ENCODE data around the gene FMNL2. TPM values are rescaled to one million over a fixed set of nuclear protein-coding genes. Genes with fewer than 3 reads are reported as not detected.

FMNL2 gene
- total RNA-seq, 1 experiment from 2014 or later = 33.6 TPM

- CTCF ChIA-PET = no interaction called here
- H3K36me3 ChIP-seq (ENCODE audit: control insufficient read depth, insufficient read depth, low read length) = no peaks in the 10 kb centered on the region
- TF ChIP-seq SIN3A (IDR thresholded peaks at IDR 0.05; ENCODE audit: borderline replicate concordance, insufficient read depth, low read depth, low read length) = peak; percentile 31; the same call in 1 of the 2 replicates
- no peak for TF ChIP-seq TCF7L2 (IDR thresholded peaks at IDR 0.05; ENCODE audit: low read depth, low read length)
These were observed 748 bp downstream of the FMNL2 start for GRCh38 chr2:152335726-152336118.

GRCh38 chr2:152336119-152336853 is 1.3 kb downstream of the FMNL2 start:
- peaks cover 16% of the 10 kb centered on the region for H3K4me1 ChIP-seq (ENCODE audit: control insufficient read depth, insufficient read depth, low read length)
- peak overlapping the region; percentile 88 for H3K27ac ChIP-seq (ENCODE audit: low read length)
- no peaks in the 10 kb centered on the region for H3K9me3 ChIP-seq (ENCODE audit: control insufficient read depth, insufficient read depth, low read depth, low read length)
- in situ Hi-C loops (cut with HindIII; ENCODE audit: low pct_unique_long_range_greater_than_20kb, low sequenced_read_pairs) (no loop called here), intact Hi-C loops (cut with micrococcal nuclease; ENCODE audit: unreplicated experiment) (loop anchor here (5.0 to 10.0 kb wide), 3 partner anchors 131 to 299 kb away; no protein-coding TSS in a partner anchor)
- ChIA-PET CTCF (no interaction called here), POLR2A (interaction anchor here (0.5 to 0.7 kb wide), 2 partner anchors 166 to 239 kb away, joined by 3 to 4 read pairs; no protein-coding TSS in a partner anchor)
- DNase-seq (ENCODE audit: low read depth, low spot score) (no peak), ATAC-seq (peak; percentile 83)
- TF ChIP-seq POLR2AphosphoS5 (IDR thresholded peaks at IDR 0.05; ENCODE audit: low read depth, low read length) (peak; percentile 30; the same call in 1 of the 2 replicates), SIN3A (IDR thresholded peaks at IDR 0.05; ENCODE audit: borderline replicate concordance, insufficient read depth, low read depth, low read length) (0 out of 2 replicates have a peak, but pooled peaks have one; percentile 73), CTCF (IDR thresholded peaks at IDR 0.05) (no peak)
- H3K36me3 ChIP-seq (ENCODE audit: control insufficient read depth, insufficient read depth, low read length) = no peaks in the 10 kb centered on the region
- H3K4me3 ChIP-seq (ENCODE audit: low read depth in 2 of 2, low read length in 2 of 2) = peak overlapping the region; percentile 75 to 88
- BruUV-seq (replicated peaks) = no TSS peak
- H3K27me3 ChIP-seq (ENCODE audit: control insufficient read depth, insufficient read depth, low read length) = no peaks in the 10 kb centered on the region

More at GRCh38 chr2:152335726-152336118, 748 bp downstream of the FMNL2 start:
- Histone ChIP-seq H3K4me3 (ENCODE audit: low read depth in 2 of 2, low read length in 2 of 2) (peak overlapping the region; percentile 75 to 88), H3K27ac (ENCODE audit: low read length) (peak overlapping the region; percentile 88), H3K4me1 (ENCODE audit: control insufficient read depth, insufficient read depth, low read length) (peaks cover 13% of the 10 kb centered on the region), H3K27me3 (ENCODE audit: control insufficient read depth, insufficient read depth, low read length) (no peaks in the 10 kb centered on the region), H3K9me3 (ENCODE audit: control insufficient read depth, insufficient read depth, low read depth, low read length) (no peaks in the 10 kb centered on the region)
- intact Hi-C loops (cut with micrococcal nuclease; ENCODE audit: unreplicated experiment) = loop anchor here (5.0 to 10.0 kb wide), 3 partner anchors 132 to 299 kb away; no protein-coding TSS in a partner anchor
- DNase-seq (ENCODE audit: low read depth, low spot score) (no peak), ATAC-seq (peak; percentile 26)
- POLR2A ChIA-PET = interaction anchor here (0.5 to 0.7 kb wide), 2 partner anchors 165 to 238 kb away, joined by 3 to 4 read pairs; no protein-coding TSS in a partner anchor
- in situ Hi-C loops (cut with HindIII; ENCODE audit: low pct_unique_long_range_greater_than_20kb, low sequenced_read_pairs) = no loop called here
- no TSS peak for BruUV-seq (replicated peaks)

GRCh38 chr2:152336854-152337510 is 2.0 kb downstream of the FMNL2 start:
- ChIA-PET POLR2A (no interaction called here), CTCF (interaction anchor here (0.7 kb wide), 1 partner anchor 87 kb away, joined by 3 read pairs; no protein-coding TSS in a partner anchor)
- Histone ChIP-seq H3K27ac (ENCODE audit: low read length) (peak overlapping the region; percentile 88), H3K27me3 (ENCODE audit: control insufficient read depth, insufficient read depth, low read length) (no peaks in the 10 kb centered on the region), H3K4me1 (ENCODE audit: control insufficient read depth, insufficient read depth, low read length) (peaks cover 16% of the 10 kb centered on the region), H3K36me3 (ENCODE audit: control insufficient read depth, insufficient read depth, low read length) (no peaks in the 10 kb centered on the region), H3K4me3 (ENCODE audit: low read depth in 2 of 2, low read length in 2 of 2) (peak overlapping the region; percentile 75 to 88), H3K9me3 (ENCODE audit: control insufficient read depth, insufficient read depth, low read depth, low read length) (no peaks in the 10 kb centered on the region)
- in situ Hi-C loops (cut with HindIII; ENCODE audit: low pct_unique_long_range_greater_than_20kb, low sequenced_read_pairs) (no loop called here), intact Hi-C loops (cut with micrococcal nuclease; ENCODE audit: unreplicated experiment) (loop anchor here (5.0 to 10.0 kb wide), 3 partner anchors 130 to 298 kb away; no protein-coding TSS in a partner anchor)
- DNase-seq (ENCODE audit: low read depth, low spot score) = no peak
- TF ChIP-seq CTCF (IDR thresholded peaks at IDR 0.05) (no peak), POLR2AphosphoS5 (IDR thresholded peaks at IDR 0.05; ENCODE audit: low read depth, low read length) (no peak), SIN3A (IDR thresholded peaks at IDR 0.05; ENCODE audit: borderline replicate concordance, insufficient read depth, low read depth, low read length) (no peak)
- no TSS peak for BruUV-seq (replicated peaks)
- ATAC-seq = peak; percentile 14; the same call in 1 of the 2 replicates

All from Panc1 (cell line).